Activated gamma-delta T cell treated with anti-CD3 and anti-CD28 coated beads, Interleukin-2, amount 50 U/mL, for 16 hours (primary cell): Measurements from ENCODE around the gene SHOX.

ENCODE experiments used
- DNase-seq: peaks from one replicate; pipeline ENCODE4 v3.0.0-alpha.2; 2020; ENCODE audit warnings: low read depth

Gene SHOX

DNA sequence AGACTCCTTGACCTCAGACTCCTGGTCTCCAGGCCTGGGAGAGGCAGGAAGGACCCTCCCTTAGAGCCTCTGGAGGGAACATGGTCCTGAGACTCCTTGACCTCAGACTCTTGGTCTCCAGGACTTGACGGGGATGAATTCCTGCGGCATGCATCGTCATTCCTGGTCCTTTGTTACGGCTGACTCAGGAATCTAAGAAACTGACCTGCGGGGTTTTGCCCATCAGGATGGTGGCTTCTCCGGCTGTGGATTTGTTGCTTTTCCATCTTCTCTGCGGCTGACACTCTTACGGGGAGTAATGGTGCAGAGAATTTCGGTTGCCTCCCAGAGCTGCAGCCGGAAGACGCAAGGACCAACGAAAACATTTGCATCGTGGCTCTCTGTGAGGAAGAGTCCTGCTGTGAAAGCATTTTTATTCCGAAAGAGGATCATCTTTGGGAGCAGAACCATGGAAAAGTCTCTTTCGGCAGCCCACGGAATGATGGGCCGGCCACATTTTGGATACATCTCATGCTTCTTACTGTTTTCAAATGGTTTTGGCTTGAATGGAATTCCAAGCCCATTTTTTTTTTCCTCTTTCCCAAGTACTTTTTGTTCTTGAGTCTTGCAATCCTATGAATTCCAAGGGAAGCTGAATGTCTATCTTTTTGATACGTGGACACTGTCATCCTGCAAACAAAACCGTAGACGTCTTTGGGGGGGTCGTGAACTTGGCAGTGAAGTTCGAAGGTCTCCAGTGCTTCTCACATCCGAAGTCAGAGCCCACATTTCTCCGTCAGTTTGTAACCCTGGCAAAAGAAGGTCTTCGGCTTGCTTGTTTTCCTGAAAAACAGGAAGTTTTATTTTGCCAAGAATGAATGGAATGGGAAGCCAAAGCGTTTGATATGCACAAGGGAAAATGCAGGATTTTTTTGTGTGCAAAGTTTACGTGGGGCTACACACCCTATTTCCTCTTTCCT, 36.5 kb downstream of the SHOX start:
- DNase-seq: no peak

DNA sequence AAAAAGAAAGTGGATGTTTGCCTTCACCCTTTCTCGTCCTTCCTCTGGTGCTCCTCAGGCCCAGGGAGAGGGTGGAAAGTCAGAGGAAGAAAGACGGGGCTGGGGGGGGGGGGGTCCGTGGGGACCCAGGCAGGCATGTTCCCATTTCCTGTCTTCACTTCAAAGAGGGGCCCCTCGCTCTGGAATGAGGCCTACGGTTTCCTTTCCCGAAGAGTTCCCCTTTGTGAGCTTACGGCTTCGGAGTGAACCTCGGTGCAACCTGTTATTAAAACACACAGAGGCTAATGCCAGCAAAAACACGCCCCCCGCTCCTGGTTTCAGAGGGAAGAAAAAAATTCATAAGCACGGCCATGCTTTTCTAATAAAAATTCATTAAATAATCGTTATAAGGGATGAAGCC, 40.1 kb downstream of the SHOX start:
- no peak for DNase-seq

DNA sequence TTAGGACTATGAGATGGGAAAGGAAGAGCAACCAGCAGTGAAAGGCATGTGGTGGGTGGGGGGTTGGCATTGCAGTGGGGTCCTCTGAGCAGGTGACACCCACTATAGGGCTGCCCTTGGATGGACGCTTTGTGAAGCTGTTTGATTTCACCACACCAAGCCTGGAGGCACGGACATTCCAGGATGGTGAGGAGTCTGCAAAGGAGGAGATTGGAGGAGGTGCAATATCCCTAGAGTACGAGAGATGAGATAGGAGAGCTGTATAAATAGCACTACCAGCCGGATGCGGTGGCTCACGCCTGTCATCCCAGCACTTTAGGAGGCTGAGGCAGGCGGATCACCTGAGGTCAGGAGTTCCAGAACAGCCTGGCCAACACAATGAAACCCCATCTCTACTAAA, 42.3 kb downstream of the SHOX start:
- no peak for DNase-seq

DNA sequence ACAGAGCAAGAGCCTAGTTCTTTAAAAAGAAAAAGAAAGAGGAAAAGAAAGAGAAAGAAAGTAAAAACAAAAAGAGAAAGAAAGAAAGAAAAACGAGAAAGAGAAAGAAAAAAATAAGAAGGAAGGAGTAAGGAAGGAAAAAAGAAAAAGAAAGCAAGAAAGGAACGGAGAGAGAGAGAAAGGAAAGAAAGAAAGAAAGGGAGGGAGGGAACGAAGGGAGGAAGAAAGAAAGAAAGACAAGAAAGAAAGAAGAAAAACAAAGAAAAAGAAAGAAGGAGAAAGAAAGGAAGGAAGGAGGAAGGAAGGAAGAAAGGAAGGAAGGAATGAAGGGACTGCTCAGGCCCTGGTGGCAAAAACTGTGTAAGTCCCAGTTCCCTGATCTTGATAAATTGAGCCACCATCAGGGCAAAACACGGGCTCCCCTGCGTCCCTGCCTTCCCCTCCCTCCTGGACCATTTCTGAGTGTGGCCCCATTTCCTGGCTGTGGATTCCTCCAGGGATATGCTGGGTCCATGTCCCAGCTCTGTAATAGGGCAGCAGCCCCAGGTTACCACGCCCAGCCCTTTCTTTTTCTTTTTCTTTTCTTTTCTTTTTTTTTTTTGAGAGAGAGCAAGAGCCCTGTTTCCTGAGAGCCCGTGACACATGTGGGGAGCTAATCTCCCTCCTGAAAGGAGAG, 44.8 kb downstream of the SHOX start:
- no peak for DNase-seq

GRCh38 chrX:675955-676295, 45.3 kb downstream of the SHOX start:
- no peak for DNase-seq

DNA sequence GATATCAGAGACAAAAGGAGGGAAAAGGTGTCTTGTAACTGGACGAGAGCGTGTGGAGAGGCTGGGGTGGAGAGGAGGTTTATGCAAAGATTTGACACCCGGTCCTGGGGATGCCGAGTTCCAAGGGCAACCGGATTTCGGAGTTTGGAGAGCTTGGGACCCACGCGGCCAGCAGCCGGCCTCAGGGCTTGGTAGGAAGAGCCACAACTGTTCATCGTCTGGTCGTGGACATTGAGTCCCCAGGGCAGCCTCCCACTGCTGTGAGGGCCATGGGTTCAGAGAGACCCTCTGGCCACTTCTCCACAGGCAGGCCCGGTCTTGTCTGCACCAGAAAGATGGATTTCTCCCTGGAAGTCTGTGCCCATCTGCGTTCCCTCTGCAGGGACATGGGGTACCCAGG, 46.8 kb downstream of the SHOX start:
- DNase-seq: no peak

DNA sequence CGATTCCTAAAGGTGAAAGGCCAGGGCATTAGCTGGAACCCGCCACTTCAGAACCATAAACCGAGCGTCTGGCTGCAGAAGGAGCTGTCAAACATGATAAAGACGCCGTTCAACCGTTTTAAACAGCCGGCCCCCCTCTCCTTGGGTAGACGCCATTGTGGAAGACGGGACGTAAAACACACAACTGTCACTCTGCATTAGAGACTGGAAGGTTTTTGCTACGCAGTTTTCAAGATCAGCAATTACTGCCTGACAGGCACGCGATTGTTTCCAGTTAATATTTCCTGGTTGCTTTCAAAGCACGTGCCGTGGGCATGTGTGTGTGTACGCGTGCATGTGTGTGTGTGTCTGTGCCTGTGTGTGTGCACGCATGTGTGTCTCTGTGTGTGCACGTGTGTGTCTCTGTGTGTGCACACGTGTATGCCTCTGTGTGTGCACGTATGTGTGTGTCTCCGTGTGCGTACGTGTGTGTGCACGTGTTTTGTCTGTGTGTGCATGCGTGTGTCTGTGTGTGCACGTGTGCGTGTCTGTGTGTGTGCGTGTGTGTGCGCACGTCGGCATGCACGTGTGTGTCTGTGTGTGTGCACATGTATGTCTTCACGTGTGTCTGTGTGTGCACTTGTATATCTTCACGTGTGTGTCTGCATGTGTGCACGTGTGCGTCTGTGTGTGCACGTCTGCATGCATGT, 48.8 kb downstream of the SHOX start:
- DNase-seq: no peak

DNA sequence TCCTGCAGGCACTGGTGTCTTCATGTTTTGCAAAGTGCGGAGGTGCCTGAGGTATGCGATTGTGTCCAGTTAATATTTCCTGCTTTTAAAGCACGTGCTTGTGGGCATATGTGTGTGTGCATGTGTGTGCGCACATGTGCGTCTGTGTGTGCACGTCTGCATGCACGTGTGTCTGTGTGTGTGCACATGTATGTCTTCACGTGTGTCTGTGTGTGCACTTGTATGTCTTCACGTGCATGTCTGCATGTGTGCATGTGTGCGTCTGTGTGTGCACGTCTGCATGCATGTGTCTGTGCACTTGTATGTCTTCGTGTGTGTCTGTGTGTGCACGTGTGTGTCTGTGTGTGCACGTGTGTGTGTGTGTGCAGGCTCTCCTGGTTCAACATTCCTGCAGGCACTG, 49.5 kb downstream of the SHOX start:
- DNase-seq: no peak

GRCh38 chrX:681989-682388, 51.4 kb downstream of the SHOX start:
- no peak for DNase-seq

DNA sequence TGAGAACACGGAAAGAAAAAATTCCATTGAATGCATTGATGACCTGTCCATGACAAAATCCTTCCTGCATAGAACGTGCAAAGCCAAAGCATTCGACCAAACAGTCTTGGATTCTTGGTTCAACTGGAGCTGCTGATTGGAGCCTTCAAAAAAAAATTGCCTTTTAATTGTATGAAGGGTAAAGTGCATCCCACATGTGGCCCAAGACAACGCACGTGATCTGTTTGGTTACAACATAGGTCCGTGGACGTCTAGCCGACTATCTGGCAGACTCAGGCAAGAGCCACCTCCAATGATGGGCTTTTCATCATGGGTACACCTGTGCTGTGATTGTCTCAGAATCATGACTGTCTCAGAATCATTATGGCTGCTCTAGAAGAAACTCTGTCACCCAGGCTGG, 52.3 kb downstream of the SHOX start:
- no peak for DNase-seq

- no peak for DNase-seq
Measured at GRCh38 chrX:683576-683975, 53.0 kb downstream of the SHOX start.

- DNase-seq: no peak
Measured at GRCh38 chrX:685120-686032, 54.8 kb downstream of the SHOX start.

DNA sequence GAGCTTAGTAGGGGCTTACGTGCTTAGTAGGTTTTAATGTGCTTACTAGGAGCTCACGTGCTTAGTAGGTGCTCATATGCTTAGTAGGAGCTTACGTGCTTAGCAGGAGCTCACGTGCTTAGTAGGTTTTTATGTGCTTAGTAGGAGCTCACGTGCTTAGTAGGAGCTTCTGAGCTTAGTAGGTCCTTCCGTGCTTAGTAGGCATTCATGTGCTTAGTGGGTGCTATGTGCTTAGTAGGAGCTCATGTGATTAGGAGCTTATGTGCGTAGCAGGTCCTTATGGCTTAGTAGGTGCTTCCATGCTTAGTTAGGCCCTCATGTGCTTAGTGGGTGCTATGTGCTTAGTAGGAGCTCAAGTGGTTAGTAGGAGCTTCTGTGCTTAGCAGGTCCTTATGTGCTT, 59.4 kb downstream of the SHOX start:
- DNase-seq: no peak

DNA sequence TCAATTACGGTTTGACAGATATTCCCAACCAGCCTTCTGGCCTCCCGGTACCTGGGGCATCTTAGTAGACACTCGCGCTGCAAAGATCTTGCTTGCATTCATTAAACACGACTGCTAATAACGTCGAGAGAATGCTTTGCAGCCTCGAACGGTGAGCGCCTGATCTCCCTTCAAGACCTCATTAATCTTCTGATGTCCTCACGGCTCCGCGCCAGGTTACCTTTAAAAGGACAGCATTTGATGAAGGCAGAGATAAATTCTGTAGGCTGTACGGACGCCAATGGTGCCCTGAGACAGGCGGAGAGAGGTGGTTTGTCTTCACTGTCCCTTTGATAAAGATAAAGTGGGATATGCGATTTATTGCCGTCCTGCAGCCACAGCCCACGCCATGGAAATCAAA, 64.2 kb downstream of the SHOX start:
- DNase-seq: no peak

DNA sequence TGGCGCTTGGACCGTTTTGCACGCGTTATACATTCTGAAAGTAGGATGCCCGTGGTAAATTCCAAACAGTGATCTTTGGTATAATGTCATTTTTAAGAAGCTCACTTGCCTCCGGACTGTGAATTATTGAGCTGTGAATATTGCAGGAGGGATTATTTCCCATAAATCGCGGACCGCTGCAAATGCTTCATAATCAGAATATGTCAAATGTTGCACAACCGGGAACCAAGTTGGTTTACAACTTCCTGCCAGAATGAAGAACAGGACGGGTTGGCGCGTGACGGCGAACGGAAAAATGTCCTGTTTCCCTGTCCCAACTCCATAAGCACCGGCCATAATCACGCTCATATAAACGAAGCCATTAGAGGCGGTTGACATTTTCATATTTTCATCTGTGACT, 67.6 kb downstream of the SHOX start:
- no peak for DNase-seq

- DNase-seq: no peak
Measured at GRCh38 chrX:700936-701335, 70.3 kb downstream of the SHOX start.

DNA sequence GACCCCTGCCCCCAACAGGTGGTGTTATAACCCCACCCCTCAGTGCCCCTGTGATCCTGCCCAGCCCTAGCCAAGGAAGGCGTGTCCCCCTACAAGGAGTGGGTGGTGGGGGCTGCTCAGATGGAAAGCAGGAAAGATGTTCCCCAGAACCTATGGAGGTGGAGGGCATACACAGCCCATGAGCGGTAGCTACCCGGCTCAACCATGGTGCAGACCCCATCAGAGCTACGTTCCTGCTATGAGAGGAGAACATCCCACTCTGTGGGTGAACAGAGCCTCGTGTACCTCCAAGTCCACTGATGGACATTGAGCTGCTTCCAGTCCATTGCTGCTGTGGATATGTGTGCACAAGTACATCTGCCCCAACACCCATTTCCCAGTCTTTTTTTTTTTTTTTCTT, 71.1 kb downstream of the SHOX start:
- DNase-seq: no peak

DNA sequence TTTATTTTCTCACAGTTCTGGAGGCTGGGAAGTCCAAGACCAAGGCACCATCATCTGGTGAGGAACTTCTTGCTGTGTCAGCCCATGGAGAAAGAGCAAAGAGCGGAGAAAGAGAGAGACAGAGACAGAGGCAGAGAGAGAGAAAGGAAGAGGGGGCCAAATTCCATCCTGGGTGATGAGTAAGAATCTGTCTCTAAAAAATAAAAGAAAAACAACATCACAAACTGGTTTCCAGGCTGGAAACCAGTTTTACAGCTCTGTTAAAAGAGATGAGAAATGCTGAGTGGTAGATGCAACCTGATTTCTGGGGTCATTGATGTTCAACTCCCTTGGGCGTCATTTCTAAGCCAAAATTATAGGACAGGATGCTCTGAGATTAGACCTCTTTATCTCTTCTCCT, 72.9 kb downstream of the SHOX start:
- no peak for DNase-seq

- no peak for DNase-seq
Measured at GRCh38 chrX:703866-704265, 73.3 kb downstream of the SHOX start.
